Central memory CD4-positive, alpha-beta T cell (primary cell): ENCODE results near the gene TRIB2.

Experiments used
- DNase-seq: peaks from one replicate; pipeline ENCODE4 v3.0.0; 2022

The TRIB2 gene

GRCh38 chr2:12754643-12755042 lies 37.9 kb downstream of the TRIB2 start:
- DNase-seq = no peak

GRCh38 chr2:12755384-12755783 lies 38.6 kb downstream of the TRIB2 start:
- DNase-seq = no peak

GRCh38 chr2:12759248-12759647 lies 42.5 kb downstream of the TRIB2 start:
- DNase-seq = no peak

GRCh38 chr2:12761104-12761503 lies 44.4 kb downstream of the TRIB2 start:
- no peak for DNase-seq

GRCh38 chr2:12762337-12762736 lies 45.6 kb downstream of the TRIB2 start:
- DNase-seq = no peak

GRCh38 chr2:12762976-12763375 lies 46.2 kb downstream of the TRIB2 start:
- DNase-seq = no peak

GRCh38 chr2:12763486-12763885 lies 46.8 kb downstream of the TRIB2 start:
- no peak for DNase-seq

- no peak for DNase-seq
These were observed 47.5 kb downstream of the TRIB2 start for GRCh38 chr2:12764075-12764730.

- no peak for DNase-seq
These were observed 48.3 kb downstream of the TRIB2 start for GRCh38 chr2:12764849-12765605.

GRCh38 chr2:12766421-12766879 lies 49.7 kb downstream of the TRIB2 start:
- DNase-seq = no peak

GRCh38 chr2:12767541-12767940 lies 50.8 kb downstream of the TRIB2 start:
- no peak for DNase-seq

- DNase-seq = no peak
These were observed 51.4 kb downstream of the TRIB2 start for GRCh38 chr2:12767996-12768624.

- no peak for DNase-seq
These were observed 52.9 kb downstream of the TRIB2 start for GRCh38 chr2:12769492-12770105.

GRCh38 chr2:12770300-12770968 lies 53.7 kb downstream of the TRIB2 start:
- DNase-seq = no peak

GRCh38 chr2:12771154-12771553 lies 54.4 kb downstream of the TRIB2 start:
- DNase-seq = no peak

- DNase-seq = no peak
These were observed 57.1 kb downstream of the TRIB2 start for GRCh38 chr2:12773586-12774394.

GRCh38 chr2:12774395-12774727 lies 57.6 kb downstream of the TRIB2 start:
- DNase-seq = no peak

- DNase-seq = no peak
These were observed 59.8 kb downstream of the TRIB2 start for GRCh38 chr2:12776521-12776961.

- DNase-seq = no peak
These were observed 61.6 kb downstream of the TRIB2 start for GRCh38 chr2:12778369-12778768.

- no peak for DNase-seq
These were observed 62.3 kb downstream of the TRIB2 start for GRCh38 chr2:12778811-12779579.

GRCh38 chr2:12781329-12781728 lies 64.6 kb downstream of the TRIB2 start:
- no peak for DNase-seq
